Hepatocyte (in vitro differentiated cells): Measurements from ENCODE around the gene NUDCD2. TPM values are rescaled to one million over a fixed set of nuclear protein-coding genes. Genes with fewer than 3 reads are reported as not detected.
A peak's percentile ranks its signal among the peaks of the same experiment; 100 is the strongest.

Experiments used
- DNase-seq: peaks from one replicate; pipeline ENCODE4 v3.0.0-alpha.2; 2016; ENCODE audit warnings: low spot score
- H2AFZ ChIP-seq: fragments of 200-600 bp; sonication (generic); 2 replicates; pipeline ENCODE4 v1.6.0; 2016; ENCODE audit warnings: antibody characterized with exemption, mild to moderate bottlenecking
- H3K27ac ChIP-seq: fragments of 200-600 bp; sonication (generic); 2 replicates; pipeline ENCODE4 v1.5.1; 2016; ENCODE audit warnings: mild to moderate bottlenecking
- H3K27me3 ChIP-seq: fragments of 200-600 bp; sonication (generic); 2 replicates; pipeline ENCODE4 v1.6.1; 2016
- H3K36me3 ChIP-seq: fragments of 200-600 bp; sonication (generic); replicated peaks from 2 replicates; pipeline ENCODE4 v1.5.1; 2016; ENCODE audit warnings: low read depth; ENCODE audit not compliant: insufficient read depth
- H3K4me1 ChIP-seq: fragments of 200-600 bp; sonication (generic); 2 replicates; pipeline ENCODE4 v1.5.1; 2016; ENCODE audit warnings: mild to moderate bottlenecking, moderate library complexity; ENCODE audit not compliant: insufficient read depth
- H3K4me2 ChIP-seq: fragments of 200-600 bp; sonication (generic); 2 replicates; pipeline ENCODE4 v1.6.0; 2016
- H3K4me3 ChIP-seq: fragments of 200-600 bp; sonication (generic); 2 replicates; pipeline ENCODE4 v1.5.1; 2016; ENCODE audit warnings: mild to moderate bottlenecking
- H3K79me2 ChIP-seq: fragments of 200-600 bp; sonication (generic); 2 replicates; pipeline ENCODE4 v1.6.0; 2017; ENCODE audit warnings: mild to moderate bottlenecking
- H3K9me2 ChIP-seq: fragments of 200-600 bp; sonication (generic); replicated peaks from 2 replicates; pipeline ENCODE4 v1.6.0; 2017; ENCODE audit warnings: mild to moderate bottlenecking; ENCODE audit not compliant: insufficient read depth
- H3K9me3 ChIP-seq: fragments of 200-600 bp; sonication (generic); 2 replicates; pipeline ENCODE4 v1.5.1; 2016; ENCODE audit warnings: low read depth, mild to moderate bottlenecking
- H4K20me1 ChIP-seq: fragments of 200-600 bp; sonication (generic); 2 replicates; pipeline ENCODE4 v1.6.0; 2016; ENCODE audit warnings: mild to moderate bottlenecking; ENCODE audit not compliant: insufficient read depth, poor library complexity, severe bottlenecking
- EZH2 ChIP-seq: fragments of 200-600 bp; sonication (generic); IDR thresholded peaks from 2 replicates; pipeline ENCODE4 v1.6.1; 2016; ENCODE audit warnings: antibody characterized with exemption, mild to moderate bottlenecking, borderline replicate concordance
- EZH2phosphoT487 ChIP-seq: fragments of 200-600 bp; sonication (generic); IDR thresholded peaks from one replicate; pipeline ENCODE4 v1.6.1; 2018; ENCODE audit warnings: antibody characterized with exemption, mild to moderate bottlenecking, low read depth, moderate library complexity; ENCODE audit not compliant: unreplicated experiment, severe bottlenecking
- WGBS: methylation state at CpG from one replicate; pipeline ENCODE4 v1.1.6; 2016; ENCODE audit warnings: low lambda C conversion rate; ENCODE audit errors: missing lambda C conversion rate; 5-methylcytosine and 5-hydroxymethylcytosine counted together
- polyA plus RNA-seq: library from polyadenylated mRNA; unstranded; fragments of >200 nt; fragmentation: Nextera tagmentation; extraction: Ambion mirVana; gene quantifications from 2 replicates; pipeline ENCODE4 v1.2.1, GENCODE V29; 2016
- total RNA-seq: library from RNA; depleted of rRNA; stranded (reverse); fragments of >200 nt; gene quantifications from 2 replicates; pipeline ENCODE4 v1.2.3, GENCODE V29; 2014
- TF ChIP-seq, protein P1 (sequence below): fragments of 200-600 bp; sonication (generic); IDR thresholded peaks from 2 replicates; pipeline ENCODE4 v1.5.1; 2016; ENCODE audit warnings: antibody characterized with exemption, mild to moderate bottlenecking; ENCODE audit not compliant: poor library complexity

The NUDCD2 gene
- total and polyA plus RNA-seq, 2 experiments from 2014 or later, result 18.8 to 79.5 TPM

DNA sequence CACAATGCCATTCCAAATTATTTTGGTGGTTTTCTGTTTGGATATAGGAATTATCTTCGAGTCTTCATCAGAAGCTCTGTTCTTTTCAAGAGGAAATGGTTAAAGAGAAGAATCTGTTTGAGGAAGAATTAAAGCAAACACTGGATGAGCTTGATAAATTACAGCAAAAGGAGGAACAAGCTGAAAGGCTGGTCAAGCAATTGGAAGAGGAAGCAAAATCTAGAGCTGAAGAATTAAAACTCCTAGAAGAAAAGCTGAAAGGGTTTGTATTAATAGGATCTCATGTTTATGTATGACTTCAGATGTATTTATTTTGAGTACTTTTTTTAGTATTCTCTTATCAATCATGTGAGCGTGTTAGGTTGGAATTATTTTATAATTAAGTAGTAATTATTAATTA, 15.5 kb upstream of the NUDCD2 start:
- H3K9me2 ChIP-seq, result no peaks in the 10 kb centered on the region
- no peak overlapping the region for H3K4me3 ChIP-seq
- no peaks in the 10 kb centered on the region for H3K36me3 ChIP-seq
- H2AFZ ChIP-seq, result no peak overlapping the region
- H3K27me3 ChIP-seq, result no peaks in the 10 kb centered on the region
- H3K4me1 ChIP-seq, result no peaks in the 10 kb centered on the region
- H4K20me1 ChIP-seq, result no peaks in the 10 kb centered on the region
- H3K9me3 ChIP-seq, result no peaks in the 10 kb centered on the region
- TF ChIP-seq, protein P1, sequence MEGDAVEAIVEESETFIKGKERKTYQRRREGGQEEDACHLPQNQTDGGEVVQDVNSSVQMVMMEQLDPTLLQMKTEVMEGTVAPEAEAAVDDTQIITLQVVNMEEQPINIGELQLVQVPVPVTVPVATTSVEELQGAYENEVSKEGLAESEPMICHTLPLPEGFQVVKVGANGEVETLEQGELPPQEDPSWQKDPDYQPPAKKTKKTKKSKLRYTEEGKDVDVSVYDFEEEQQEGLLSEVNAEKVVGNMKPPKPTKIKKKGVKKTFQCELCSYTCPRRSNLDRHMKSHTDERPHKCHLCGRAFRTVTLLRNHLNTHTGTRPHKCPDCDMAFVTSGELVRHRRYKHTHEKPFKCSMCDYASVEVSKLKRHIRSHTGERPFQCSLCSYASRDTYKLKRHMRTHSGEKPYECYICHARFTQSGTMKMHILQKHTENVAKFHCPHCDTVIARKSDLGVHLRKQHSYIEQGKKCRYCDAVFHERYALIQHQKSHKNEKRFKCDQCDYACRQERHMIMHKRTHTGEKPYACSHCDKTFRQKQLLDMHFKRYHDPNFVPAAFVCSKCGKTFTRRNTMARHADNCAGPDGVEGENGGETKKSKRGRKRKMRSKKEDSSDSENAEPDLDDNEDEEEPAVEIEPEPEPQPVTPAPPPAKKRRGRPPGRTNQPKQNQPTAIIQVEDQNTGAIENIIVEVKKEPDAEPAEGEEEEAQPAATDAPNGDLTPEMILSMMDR, result no peak
- no peak for TF ChIP-seq EZH2phosphoT487
- TF ChIP-seq EZH2, result no peak
- no peaks in the 10 kb centered on the region for H3K79me2 ChIP-seq
- no peak overlapping the region for H3K4me2 ChIP-seq
- DNase-seq, result no peak
- no peak overlapping the region for H3K27ac ChIP-seq
- 93% methylated on average over 2 of the region's 2 CpGs for WGBS

DNA sequence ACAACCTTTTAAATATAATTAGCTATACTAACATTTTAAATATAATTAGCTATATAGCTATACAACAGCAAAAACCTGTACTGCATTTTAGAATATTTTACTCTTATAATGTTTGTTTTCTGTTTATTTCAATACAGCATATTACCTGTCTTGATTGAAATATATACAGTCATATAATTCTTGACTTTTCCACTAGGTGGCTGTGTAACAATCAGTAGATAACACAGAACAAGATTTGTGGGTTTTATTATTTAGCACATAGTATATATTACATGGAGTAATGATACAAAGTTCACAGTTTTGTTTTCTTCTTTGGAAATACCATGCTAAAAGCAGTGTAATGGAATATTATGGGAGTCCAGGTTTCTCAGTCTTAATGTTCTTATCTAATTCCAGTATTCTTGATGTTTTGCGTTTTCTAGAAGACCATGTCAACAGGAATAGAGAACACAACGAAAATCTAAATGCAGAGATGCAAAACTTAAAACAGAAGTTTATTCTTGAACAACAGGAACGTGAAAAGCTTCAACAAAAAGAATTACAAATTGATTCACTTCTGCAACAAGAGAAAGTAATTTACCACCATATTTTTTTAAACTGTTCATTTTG, 13.8 kb upstream of the NUDCD2 start:
- Histone ChIP-seq H2AFZ (no peak overlapping the region), H3K27ac (no peak overlapping the region), H3K27me3 (no peaks in the 10 kb centered on the region), H3K4me3 (no peak overlapping the region), H3K9me3 (no peaks in the 10 kb centered on the region), H3K9me2 (no peaks in the 10 kb centered on the region), H4K20me1 (no peaks in the 10 kb centered on the region), H3K4me1 (no peaks in the 10 kb centered on the region), H3K36me3 (no peaks in the 10 kb centered on the region), H3K4me2 (no peak overlapping the region), H3K79me2 (no peaks in the 10 kb centered on the region)
- no peak for TF ChIP-seq EZH2phosphoT487
- TF ChIP-seq, protein P1, result peak; percentile 46
- DNase-seq, result peak; percentile 25
- WGBS, result 96% methylated on average over 3 of the region's 3 CpGs

DNA sequence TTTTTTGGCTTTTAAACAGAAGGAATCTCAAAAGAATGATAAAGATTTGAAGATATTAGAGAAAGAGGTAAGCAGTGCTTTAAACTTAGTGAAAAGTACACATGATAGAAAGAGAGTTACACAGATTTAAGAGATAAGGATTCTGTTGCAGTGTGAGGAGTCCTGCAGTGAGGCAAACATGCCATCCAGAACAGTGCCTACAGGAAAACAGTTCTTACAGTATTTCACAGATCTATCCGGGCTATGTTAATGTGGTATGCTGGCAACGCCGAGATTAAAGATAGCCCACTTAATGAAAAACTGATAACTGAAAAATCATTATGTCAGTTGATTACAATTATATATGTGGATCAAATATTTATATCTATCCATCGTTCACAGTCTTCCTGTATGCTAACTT, 7.8 kb upstream of the NUDCD2 start:
- no peak for DNase-seq
- Histone ChIP-seq H3K4me2 (no peak overlapping the region), H2AFZ (no peak overlapping the region), H3K4me1 (no peaks in the 10 kb centered on the region), H3K36me3 (no peaks in the 10 kb centered on the region), H3K9me3 (no peaks in the 10 kb centered on the region), H3K4me3 (no peak overlapping the region), H3K79me2 (no peaks in the 10 kb centered on the region), H3K9me2 (no peaks in the 10 kb centered on the region), H4K20me1 (no peaks in the 10 kb centered on the region), H3K27ac (no peak overlapping the region), H3K27me3 (no peaks in the 10 kb centered on the region)
- TF ChIP-seq, protein P1, result no peak
- no peak for TF ChIP-seq EZH2phosphoT487
- TF ChIP-seq EZH2, result no peak
- WGBS, result 59% methylated on average over 4 of the region's 4 CpGs

DNA sequence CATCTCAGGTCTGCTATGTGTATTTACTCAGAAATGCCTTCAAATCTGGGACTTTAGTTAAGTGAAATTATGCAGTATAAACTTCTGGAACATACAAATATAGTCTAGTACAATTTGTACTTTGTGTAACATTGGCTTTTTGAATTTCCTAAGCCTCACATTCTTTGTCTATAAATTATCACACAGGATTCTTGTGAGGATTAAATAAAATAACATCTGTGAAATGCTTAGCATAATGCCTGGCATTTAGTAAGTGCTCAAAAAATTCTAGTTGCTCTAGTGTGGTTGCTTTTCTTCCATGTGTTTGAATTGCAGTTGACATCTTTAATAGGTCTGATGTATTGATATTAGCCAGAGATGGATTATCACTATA, 3.1 kb upstream of the NUDCD2 start:
- no peak overlapping the region for H3K4me2 ChIP-seq
- TF ChIP-seq EZH2phosphoT487, result no peak
- TF ChIP-seq, protein P1, result no peak
- TF ChIP-seq EZH2, result no peak
- no peak overlapping the region for H3K4me3 ChIP-seq
- H3K9me3 ChIP-seq, result no peaks in the 10 kb centered on the region
- no peaks in the 10 kb centered on the region for H4K20me1 ChIP-seq
- peaks cover 9% of the 10 kb centered on the region for H3K79me2 ChIP-seq
- peak overlapping the region; percentile 86 for H3K27ac ChIP-seq
- H3K27me3 ChIP-seq, result no peaks in the 10 kb centered on the region
- H3K9me2 ChIP-seq, result no peaks in the 10 kb centered on the region
- H3K36me3 ChIP-seq, result no peaks in the 10 kb centered on the region
- H2AFZ ChIP-seq, result no peak overlapping the region
- no peak for DNase-seq
- peaks cover 6% of the 10 kb centered on the region for H3K4me1 ChIP-seq
